Activated CD8-positive, alpha-beta memory T cell treated with anti-CD3 and anti-CD28 coated beads, Interleukin-2, amount 50 U/mL, for 24 hours (primary cell): ENCODE data around the gene CHN1.

Source experiments
- DNase-seq: peaks from one replicate; pipeline ENCODE4 v3.0.0-alpha.2; 2020; ENCODE audit errors: extremely low read depth

The CHN1 gene

DNA sequence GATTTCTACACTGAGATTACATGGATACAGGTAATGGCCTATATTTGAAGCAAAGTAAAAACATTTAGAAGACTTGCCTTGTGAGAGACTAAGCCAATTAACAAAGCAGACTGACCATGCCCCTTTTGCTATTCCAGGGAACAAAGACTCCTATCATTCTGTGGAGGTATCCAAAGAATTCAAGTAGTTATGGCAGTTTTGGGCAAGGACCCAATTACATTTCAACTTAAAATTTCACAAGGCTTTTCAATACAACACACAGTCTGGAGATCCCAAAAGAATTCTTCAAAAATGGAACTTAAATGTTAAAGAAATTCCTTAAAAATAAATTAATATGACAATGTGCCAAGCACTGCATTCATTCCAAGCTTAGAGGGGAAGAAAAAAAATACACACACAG lies 131.7 kb downstream of the CHN1 start:
- no peak for DNase-seq

GRCh38 chr2:174870787-174871186 lies 134.4 kb downstream of the CHN1 start:
- DNase-seq, result no peak

DNA sequence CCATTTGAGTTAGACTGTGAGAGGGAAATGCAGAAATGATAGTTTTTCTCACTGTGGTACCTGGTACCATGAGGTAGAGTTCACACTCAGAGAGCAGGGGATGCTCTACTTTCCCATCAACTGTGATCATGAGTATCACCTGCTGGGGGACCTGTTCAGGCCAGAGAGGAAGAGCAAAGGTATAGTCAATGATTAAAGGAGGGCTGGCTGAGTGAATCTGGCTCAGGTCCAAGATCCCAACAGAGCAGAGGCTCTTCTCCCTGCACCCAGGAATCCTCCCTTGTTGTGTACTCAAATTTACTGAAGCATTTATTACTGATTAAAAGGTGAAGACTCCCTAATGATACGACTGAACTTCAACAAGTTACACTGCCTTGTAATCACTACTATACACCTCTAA lies 136.3 kb downstream of the CHN1 start:
- no peak for DNase-seq

DNA sequence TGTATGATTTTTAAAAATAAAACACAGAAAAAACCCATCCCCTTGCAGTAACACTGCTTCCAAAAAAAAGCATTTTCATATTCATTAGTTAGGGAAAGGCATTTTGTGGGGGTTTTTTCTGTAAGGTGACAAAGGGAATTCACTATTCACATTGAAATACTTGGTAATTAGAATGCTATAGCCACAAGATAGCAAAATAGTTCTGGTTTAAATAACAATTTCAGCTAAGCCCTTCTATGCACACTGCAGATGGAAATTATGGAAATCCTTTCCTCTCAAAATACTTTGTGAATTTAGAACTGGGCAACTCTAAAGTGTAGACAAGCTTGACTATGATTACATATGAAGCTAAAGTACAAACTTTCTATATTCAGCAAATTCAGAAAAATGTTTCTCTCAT lies 138.8 kb downstream of the CHN1 start:
- DNase-seq, result no peak

- no peak for DNase-seq
Observed at GRCh38 chr2:174863183-174863582, 142.0 kb downstream of the CHN1 start.

- DNase-seq, result no peak
Observed at GRCh38 chr2:174859563-174860169, 145.5 kb downstream of the CHN1 start.

GRCh38 chr2:174858745-174859144 lies 146.4 kb downstream of the CHN1 start:
- DNase-seq, result no peak

DNA sequence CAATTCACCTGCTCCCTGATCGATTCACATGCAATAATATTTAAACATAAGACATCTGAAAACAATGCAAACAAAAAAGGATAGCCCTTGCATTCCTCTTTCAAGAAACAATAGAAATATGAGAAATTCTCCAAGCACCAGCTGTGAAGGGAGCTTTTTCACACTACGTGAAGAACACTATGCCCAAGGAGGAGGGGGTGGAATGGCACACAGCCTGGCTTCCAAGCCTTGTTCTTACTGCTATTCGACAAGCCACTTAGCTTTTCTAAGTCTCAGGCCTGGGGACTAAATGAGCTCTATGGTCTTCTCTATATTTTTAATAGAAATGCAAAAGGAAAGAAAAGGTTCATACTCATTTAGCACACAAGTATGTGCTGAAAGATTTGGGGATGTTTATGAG lies 148.7 kb downstream of the CHN1 start:
- no peak for DNase-seq

GRCh38 chr2:174846941-174847938 lies 157.9 kb downstream of the CHN1 start:
- DNase-seq, result no peak

- DNase-seq, result no peak
Observed at GRCh38 chr2:174846218-174846617, 159.0 kb downstream of the CHN1 start.

- DNase-seq, result no peak
Observed at GRCh38 chr2:174844295-174844708, 160.9 kb downstream of the CHN1 start.

DNA sequence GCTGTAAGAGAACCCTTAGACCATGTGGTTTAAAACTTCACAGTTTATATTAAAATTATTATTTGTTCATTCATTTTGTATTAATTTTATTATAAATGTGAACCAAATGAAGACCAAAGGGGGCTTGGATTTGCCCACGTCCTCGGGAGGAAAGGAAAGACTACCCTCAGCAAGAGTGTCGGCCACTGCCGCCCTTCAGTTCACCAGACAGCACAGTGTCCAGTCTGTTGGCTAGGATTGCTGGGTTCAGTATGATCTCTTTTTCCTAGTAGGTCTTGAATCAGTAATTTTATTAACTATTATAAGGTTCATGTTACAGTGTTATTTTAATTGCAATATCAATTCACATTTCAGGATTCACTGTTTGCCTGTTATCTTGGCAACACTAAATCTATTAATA lies 162.7 kb downstream of the CHN1 start:
- DNase-seq, result no peak

DNA sequence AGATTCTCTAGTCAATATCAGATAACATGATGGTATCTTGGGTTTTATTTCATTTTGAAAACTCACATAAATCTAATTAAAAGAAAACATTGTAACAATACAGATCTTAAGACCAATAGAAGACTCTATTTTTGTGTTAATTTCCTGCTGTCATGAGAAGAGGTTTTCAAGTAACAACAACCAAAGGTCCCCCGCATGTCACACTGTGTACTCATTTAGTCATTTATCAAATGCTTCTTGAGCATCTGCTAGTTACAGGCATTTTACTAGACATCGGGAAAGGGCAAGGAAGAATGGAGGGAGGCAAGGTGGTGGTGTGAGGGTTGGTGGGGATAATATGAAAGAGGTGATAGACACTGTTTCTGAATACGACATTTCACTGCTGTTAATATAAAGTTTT lies 163.2 kb downstream of the CHN1 start:
- DNase-seq, result no peak

- DNase-seq, result no peak
Observed at GRCh38 chr2:174841350-174841749, 163.8 kb downstream of the CHN1 start.

DNA sequence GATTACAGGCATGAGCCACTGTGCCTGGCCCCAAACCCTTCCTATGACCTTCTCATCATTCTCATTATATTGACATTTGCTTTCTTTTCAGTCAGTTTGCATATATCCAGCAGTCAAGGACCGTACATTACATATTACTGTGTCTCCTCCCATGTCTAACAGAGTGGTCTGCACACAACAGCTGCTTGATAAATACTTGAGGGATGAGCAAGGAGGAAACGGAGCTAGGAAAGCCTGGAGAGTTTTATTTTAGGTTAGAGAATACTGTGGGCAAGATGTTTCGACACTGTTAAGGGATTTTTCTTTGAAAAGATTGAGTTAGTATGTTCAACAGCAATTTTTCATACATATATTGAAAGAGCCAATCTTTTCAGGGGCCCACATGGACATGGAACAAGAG lies 164.7 kb downstream of the CHN1 start:
- DNase-seq, result no peak

DNA sequence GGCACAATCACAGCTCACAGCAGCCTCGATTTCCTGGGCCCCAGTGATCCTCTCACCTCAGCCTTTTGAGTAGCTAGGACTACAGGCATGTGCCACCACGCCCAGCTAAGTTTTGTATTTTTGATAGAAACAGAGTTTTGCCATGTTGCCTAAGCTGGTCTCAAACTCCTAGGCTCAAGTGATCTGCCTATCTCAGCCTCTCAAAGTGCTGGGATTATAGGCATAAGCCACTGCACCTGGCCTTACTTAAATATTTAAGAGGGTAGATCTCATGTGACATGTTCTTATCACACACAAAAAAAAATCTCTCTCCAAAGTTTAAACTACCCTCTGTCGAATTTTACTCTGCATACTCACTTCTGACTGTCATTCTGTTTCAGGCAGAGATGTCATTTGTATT lies 165.5 kb downstream of the CHN1 start:
- no peak for DNase-seq

GRCh38 chr2:174836995-174837390 lies 168.2 kb downstream of the CHN1 start:
- DNase-seq, result no peak

DNA sequence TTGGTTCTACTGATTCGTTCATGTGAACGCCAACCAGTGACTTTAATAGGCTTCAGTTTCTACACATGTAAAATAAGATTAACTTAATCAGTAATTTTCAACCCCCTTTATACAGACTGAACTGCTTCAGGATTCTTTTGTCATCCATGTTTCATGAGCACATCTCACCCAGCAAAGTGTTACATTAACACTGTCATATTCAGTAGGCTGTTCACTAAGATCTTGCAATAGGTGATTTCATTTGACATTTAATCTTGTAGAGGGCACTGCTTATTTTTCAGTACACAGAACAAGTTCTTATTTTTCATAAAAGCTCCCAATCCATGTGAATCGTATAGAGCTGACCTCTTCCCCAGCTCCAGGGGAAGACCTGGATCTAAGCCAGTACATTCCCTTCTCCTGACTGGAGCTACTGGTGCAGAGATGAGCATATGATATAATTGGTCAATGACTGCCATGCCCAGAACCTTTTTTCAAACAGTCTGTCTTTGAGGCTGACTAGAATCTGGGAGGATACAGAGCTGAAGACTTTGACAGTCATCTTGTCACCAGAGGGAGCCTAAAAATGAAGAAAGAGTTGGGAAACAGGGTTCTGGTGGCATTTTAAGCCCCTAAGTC lies 168.7 kb downstream of the CHN1 start:
- no peak for DNase-seq

- no peak for DNase-seq
Observed at GRCh38 chr2:174835797-174836255, 169.4 kb downstream of the CHN1 start.

GRCh38 chr2:174833737-174834136 lies 171.4 kb downstream of the CHN1 start:
- DNase-seq, result no peak

DNA sequence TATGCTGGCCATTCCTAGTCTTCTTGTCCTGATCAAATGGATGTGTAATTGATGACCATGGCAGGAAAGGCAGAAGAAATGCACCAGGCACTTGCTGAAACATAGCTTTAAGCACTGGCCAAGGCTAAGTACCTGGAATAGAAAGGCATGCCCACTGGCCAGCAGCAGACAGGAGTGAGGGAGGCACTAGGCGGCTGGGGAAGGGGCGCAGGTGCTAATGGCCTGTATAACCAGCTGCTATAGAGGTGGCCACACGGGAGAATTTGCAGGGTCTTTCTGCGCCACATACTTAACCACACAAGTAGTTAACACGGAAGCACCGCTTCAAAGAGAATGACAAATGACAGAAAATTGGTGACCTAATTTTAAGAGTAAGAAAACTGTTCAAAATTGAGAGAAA lies 174.6 kb downstream of the CHN1 start:
- no peak for DNase-seq

GRCh38 chr2:174829550-174829949 lies 175.6 kb downstream of the CHN1 start:
- DNase-seq, result no peak
